Pulmonary artery endothelial cell (primary cell): ENCODE measurements around the gene PRR5L. TPM values are rescaled to one million over a fixed set of nuclear protein-coding genes. Genes with fewer than 3 reads are reported as not detected.
"Not testable (repeated sequence)": the region's sequence is repeated elsewhere in the genome, so short reads cannot be mapped to it uniquely, and the experiment has no call there.

Experiments
- DNase-seq: peaks from one replicate; pipeline ENCODE4 v3.0.0-alpha.2; 2011; ENCODE audit warnings: low read depth, low spot score
- total RNA-seq: library from RNA; depleted of rRNA; stranded (reverse); fragments of >200 nt; gene quantifications from 2 replicates; pipeline ENCODE4 v1.2.3, GENCODE V29; 2014

Gene PRR5L
- total RNA-seq, 1 donor from 2014 or later = 9.6 TPM

GRCh38 chr11:36280531-36280930 lies 15.6 kb upstream of the PRR5L start:
- DNase-seq = no peak

- DNase-seq = no peak
Observed at GRCh38 chr11:36281850-36282249, 14.2 kb upstream of the PRR5L start.

GRCh38 chr11:36282926-36283325 lies 13.2 kb upstream of the PRR5L start:
- DNase-seq = no peak

- no peak for DNase-seq
Observed at GRCh38 chr11:36288442-36289225, 7.5 kb upstream of the PRR5L start.

GRCh38 chr11:36289226-36289852 lies 6.7 kb upstream of the PRR5L start, which contains the start of gene COMMD9:
COMMD9 (minus strand) TSS chr11:36289424; CDS start chr11:36289412, 12 bp downstream.
- peak; percentile 70 for DNase-seq

- DNase-seq = no peak
Observed at GRCh38 chr11:36292311-36292722, 3.8 kb upstream of the PRR5L start.

- no peak for DNase-seq
Observed at GRCh38 chr11:36296884-36297543, 926 bp downstream of the PRR5L start.

GRCh38 chr11:36300650-36301049 lies 4.6 kb downstream of the PRR5L start:
- DNase-seq = no peak

- no peak for DNase-seq
Observed at GRCh38 chr11:36304351-36304750, 8.3 kb downstream of the PRR5L start.

- DNase-seq = no peak
Observed at GRCh38 chr11:36305047-36305446, 9.0 kb downstream of the PRR5L start.

GRCh38 chr11:36306888-36307287 lies 10.8 kb downstream of the PRR5L start:
- DNase-seq = no peak

GRCh38 chr11:36308577-36308976 lies 12.5 kb downstream of the PRR5L start:
- DNase-seq = no peak

GRCh38 chr11:36309779-36310178 lies 13.7 kb downstream of the PRR5L start:
- DNase-seq = no peak

- no peak for DNase-seq
Observed at GRCh38 chr11:36311926-36312595, 16.0 kb downstream of the PRR5L start.

GRCh38 chr11:36312611-36313472 lies 16.8 kb downstream of the PRR5L start:
- DNase-seq = no peak

GRCh38 chr11:36313750-36314433 lies 17.8 kb downstream of the PRR5L start:
- DNase-seq = no peak

- DNase-seq = no peak
Observed at GRCh38 chr11:36314434-36314767, 18.3 kb downstream of the PRR5L start.

- DNase-seq = no peak
Observed at GRCh38 chr11:36316049-36316448, 20.0 kb downstream of the PRR5L start.

GRCh38 chr11:36317992-36318391 lies 21.9 kb downstream of the PRR5L start:
- no peak for DNase-seq

- DNase-seq = not testable (repeated sequence)
Observed at GRCh38 chr11:36324956-36325355, 28.9 kb downstream of the PRR5L start.
